Heart left ventricle (tissue), 16 donors: Measurements from ENCODE around the gene RBM22. TPM values are rescaled to one million over a fixed set of nuclear protein-coding genes. Genes with fewer than 3 reads are reported as not detected.
"Not testable (repeated sequence)": the region's sequence is repeated elsewhere in the genome, so short reads cannot be mapped to it uniquely, and the experiment has no call there.

ENCODE experiments used
- ATAC-seq, 4 donors: fragments of 200-7000 bp; cut with Tn5 transposase; one replicate each; pipeline ENCODE4 v1.9.1; 2020 to 2022; ENCODE audit warnings: moderate library complexity in 4 of 4, mild to moderate bottlenecking in 3 of 4, moderate number of reproducible peaks in 1 of 4
- DNase-seq, 5 donors: peaks; one replicate each; pipeline ENCODE4 v3.0.0-alpha.2; 2020
- H3K27ac ChIP-seq, 12 donors: fragments of 200-600 bp; sonication (generic) in 4 of 12; one replicate each; pipeline versions ENCODE4 v1.5.0 to v1.8.0; 2016 to 2022; ENCODE audit warnings: mild to moderate bottlenecking in 2 of 12
- H3K27me3 ChIP-seq, 9 donors: fragments of 200-600 bp; sonication (generic) in 2 of 9; one replicate each; pipeline versions ENCODE4 v1.5.1 to v1.8.0; 2016 to 2022; ENCODE audit warnings: mild to moderate bottlenecking in 3 of 9
- H3K36me3 ChIP-seq, 9 donors: fragments of 200-600 bp; sonication (generic) in 2 of 9; one replicate each; pipeline versions ENCODE4 v1.5.0 to v1.8.0; 2018 to 2022; ENCODE audit warnings: mild to moderate bottlenecking in 2 of 9
- H3K4me1 ChIP-seq, 12 donors: fragments of 200-600 bp; sonication (generic) in 4 of 12; one replicate each; pipeline versions ENCODE4 v1.5.0 to v1.8.0; 2016 to 2022; ENCODE audit warnings: mild to moderate bottlenecking in 3 of 12
- H3K4me3 ChIP-seq, 12 donors: fragments of 200-600 bp; sonication (generic) in 4 of 12; one replicate each; pipeline versions ENCODE4 v1.5.0 to v1.8.0; 2017 to 2022; ENCODE audit warnings: mild to moderate bottlenecking in 9 of 12, moderate library complexity in 4 of 12
- H3K9me3 ChIP-seq, 12 donors: fragments of 200-600 bp; sonication (generic) in 4 of 12; one replicate each; pipeline versions ENCODE4 v1.5.0 to v1.8.0; 2016 to 2022; ENCODE audit warnings: mild to moderate bottlenecking in 1 of 12
- CTCF ChIP-seq, 12 donors: fragments of 200-600 bp; sonication (generic) in 4 of 12; IDR thresholded peaks; one replicate each; pipeline versions ENCODE4 v1.5.0 to v1.8.0; 2018 to 2022; ENCODE audit warnings: antibody characterized with exemption in 12 of 12, mild to moderate bottlenecking in 5 of 12
- POLR2A ChIP-seq, 2 donors: fragments of 450-650 bp; IDR thresholded peaks; one replicate each; pipeline ENCODE4 v1.6.1; 2017; ENCODE audit warnings: antibody characterized with exemption in 2 of 2, mild to moderate bottlenecking in 2 of 2, moderate library complexity in 2 of 2
- WGBS, 4 donors: extraction: QIAGEN DNeasy Blood & Tissue Kit in 2 of 4; methylation state at CpG; one replicate each; pipeline versions ENCODE4 v1.1.5 to v1.1.7; 2013 to 2018; 5-methylcytosine and 5-hydroxymethylcytosine counted together
- intact Hi-C, 10 donors: fragments of 100-400 bp; cut with DNase I; formaldehyde crosslinking; loops; one replicate each; pipeline versions ENCODE4 v1.11.1 to v1.14.2; 2022
- long read RNA-seq, 3 donors: library from polyadenylated mRNA; unstranded; transcript quantifications; one replicate each; pipeline ENCODE4 v2.0.0, GENCODE V29; 2020 to 2021
- polyA plus RNA-seq, 2 donors: library from polyadenylated mRNA; stranded (reverse); fragments of 200-250 nt; gene quantifications; one replicate each; pipeline ENCODE4 v1.2.3, GENCODE V29; 2013
- total RNA-seq, 9 donors: library from RNA; depleted of rRNA in 2 of 9; stranded (reverse); fragments of >200 nt in 2 of 9; fragmentation: NEBNext Ultra II Directional in 3 of 9; extraction: Animal tissue kit (Norgen Biotek cat#: 25700) in 3 of 9; gene quantifications; one replicate each; pipeline versions ENCODE4 v1.1.0 to v1.2.4, GENCODE V29; 2016 to 2023
- donor health status: ischemic (EF 13 %, LVEDD 7.1; RV severe dilation, severe dysfunction).
- donor health status: healthy with polysubstance abuse.
- donor health status: DM: no; HTN: yes; CAD: no.
- donor health status: DM: no; HTN: no; CAD: no.
- donor health status: ischemic (EF 25% LVEDD 6.9; RV normal size, moderate dysfunction).
- donor health status: ischemic (EF 25% LVEDD 5.7; RV mildly dilated, moderate dysfunction).
- donor health status: healthy.
- donor health status: DM: yes; HTN: yes; CAD: no.
- donor health status: ischemic (EF 35%, LVEDD 5.7; RV mildly dilated, moderate dysfunction).
- donor health status: nonischemic (EF 11% LVEDD 7.7; RV severe dilation, severe dysfunction).
- donor health status: DM: yes; HTN: yes; CAD: no.
- donor health status: PGD.
- donor health status: ischemic (EF 29% LVEDD 5.4; RV normal size, mild dysfunction).
- donor health status: nonischemic (EF 23%, LVEDD 6.1; RV moderate dilation, normal function).

RBM22 gene
- total RNA-seq: 10 to 100 TPM; 23.5 to 42.3 (median 28.0) TPM
- 10 to 100 TPM; 19.2 to 24.6 TPM for polyA plus RNA-seq
- long read RNA-seq, donor 1, transcript RBM22-201 (11 exons, 2,342 nt): major isoform, 13 of 19 reads
- long read RNA-seq, donor 1, partial matches to known transcripts: 5 of 19 reads
- long read RNA-seq, donor 1, other reads (novel, unspliced or antisense): 0 of 19 reads
- long read RNA-seq, donor 2, transcript RBM22-201 (11 exons, 2,342 nt): major isoform, 35 of 45 reads
- long read RNA-seq, donor 2, partial matches to known transcripts: 8 of 45 reads
- long read RNA-seq, donor 2, other reads (novel, unspliced or antisense): 2 of 45 reads
- long read RNA-seq, donor 3, transcript RBM22-201 (11 exons, 2,342 nt): major isoform, 13 of 15 reads
- long read RNA-seq, donor 3, partial matches to known transcripts: 2 of 15 reads
- long read RNA-seq, donor 3, other reads (novel, unspliced or antisense): 0 of 15 reads

GRCh38 chr5:150700594-150701377, at the start of gene RBM22:
RBM22 (minus strand) TSS chr5:150701062; CDS start chr5:150700985, 77 bp downstream.
- 0 to 1% (median 0%) methylated on average over 41 to 59 of the region's 59 CpGs for WGBS, 4 donors
- Histone ChIP-seq H3K4me1 (peaks cover 0 to 24% (median 16%) of the 10 kb centered on the region in 12 donors), H3K9me3 (no peaks in the 10 kb centered on the region), H3K27ac (peak within 1 kb of the TSS; percentile 92 to 99 (median 98)), H3K27me3 (no peaks in the 10 kb centered on the region), H3K36me3 (peaks cover 0 to 39% (median 34%) of the 10 kb centered on the region in 9 donors), H3K4me3 (peak within 1 kb of the TSS; percentile 73 to 99 (median 94))
- ATAC-seq (peak; percentile 97 to 100 (median 99)), DNase-seq (peak; percentile 93 to 97 (median 95))
- intact Hi-C loops: loop anchor here in 7 of 10 donors (2.0 to 10.0 kb wide), 11 partner anchors 42 to 147 kb away; partner anchors contain the start of genes IRGM (in 4 of the 7) and SMIM3 (in 1 of the 7)
- TF ChIP-seq CTCF (IDR thresholded peaks at IDR 0.05) (peak; percentile 43 to 81 (median 62)), POLR2A (IDR thresholded peaks at IDR 0.05) (peak in 1 of 2 donors; percentile 87)

GRCh38 chr5:150750469-150750868, 49.6 kb upstream of the RBM22 start:
- Histone ChIP-seq H3K27me3 (no peaks in the 10 kb centered on the region), H3K36me3 (peaks cover 0 to 68% (median 60%) of the 10 kb centered on the region in 9 donors), H3K4me3 (no peak overlapping the region), H3K4me1 (peaks cover 0 to 48% (median 12%) of the 10 kb centered on the region in 12 donors), H3K27ac (no peak overlapping the region), H3K9me3 (no peaks in the 10 kb centered on the region)
- no peak for DNase-seq
- WGBS, 4 donors: 67 to 85% (median 67%) methylated on average over 2 of the region's 2 CpGs
- TF ChIP-seq POLR2A (IDR thresholded peaks at IDR 0.05) (no peak), CTCF (IDR thresholded peaks at IDR 0.05) (no peak)
- intact Hi-C loops: loop anchor here in 1 of 10 donors (10.0 kb wide), 1 partner anchor 94 kb away; the partner anchor contains the start of gene IRGM
- no peak for ATAC-seq

- H3K9me3 ChIP-seq, H3K27ac ChIP-seq, intact Hi-C loops, H3K27me3 ChIP-seq, H3K4me3 ChIP-seq, DNase-seq, ATAC-seq: not testable (repeated sequence)
- peaks cover 0 to 32% (median 2%) of the 10 kb centered on the region in 12 donors for H3K4me1 ChIP-seq
- WGBS, 4 donors: 93 to 96% (median 95%) methylated on average over 9 of the region's 9 CpGs
- H3K36me3 ChIP-seq: peaks cover 0 to 38% (median 19%) of the 10 kb centered on the region in 9 donors
Measured at GRCh38 chr5:150743142-150743488, 42.3 kb upstream of the RBM22 start.

- H3K4me3 ChIP-seq, intact Hi-C loops, H3K9me3 ChIP-seq, DNase-seq, ATAC-seq, H3K27me3 ChIP-seq: not testable (repeated sequence)
- 88 to 91% (median 90%) methylated on average over 17 to 18 of the region's 18 CpGs for WGBS, 4 donors
- Histone ChIP-seq H3K27ac (peak overlapping the region in 1 of 12 donors; percentile 39), H3K4me1 (peaks cover 0 to 37% (median 3%) of the 10 kb centered on the region in 12 donors), H3K36me3 (peaks cover 0 to 38% (median 19%) of the 10 kb centered on the region in 9 donors)
Measured at GRCh38 chr5:150742455-150743141, 41.7 kb upstream of the RBM22 start.
